WTC11 (cell line): ENCODE data around the gene KRI1. TPM values are rescaled to one million over a fixed set of nuclear protein-coding genes. Genes with fewer than 3 reads are reported as not detected.
A peak's percentile ranks its signal among the peaks of the same experiment; 100 is the strongest.

Experiments
- ATAC-seq: fragments of 200-7000 bp; cut with Tn5 transposase; 2 replicates; pipeline ENCODE4 v1.10.0; 2021; ENCODE audit warnings: mild to moderate bottlenecking, moderate library complexity
- CTCF ChIA-PET: fragments of 300-600 bp; sonication (Branson Sonifier 250); formaldehyde crosslinking; loops from one replicate; lab custom pipeline; 2021; ENCODE audit warnings: antibody characterized with exemption; lab: Charles Lee
- POLR2A ChIA-PET: fragments of 350-600 bp; sonication (Branson Sonifier 250); formaldehyde crosslinking; loops from one replicate; lab custom pipeline; 2021; ENCODE audit warnings: antibody characterized with exemption; lab: Charles Lee
- DNase-seq: peaks from one replicate; pipeline ENCODE4 v3.0.0; 2021; ENCODE audit warnings: low spot score
- H3K27ac Mint-ChIP-seq: 2 replicates; pipeline ENCODE4 v1.8.0; 2021; ENCODE audit warnings: mixed read lengths
- H3K27me3 Mint-ChIP-seq: 2 replicates; pipeline ENCODE4 v1.8.0; 2021; ENCODE audit warnings: low read depth, mild to moderate bottlenecking, moderate library complexity, mixed read lengths
- H3K36me3 Mint-ChIP-seq: 2 replicates; pipeline ENCODE4 v1.8.0; 2021; ENCODE audit warnings: mixed read lengths
- H3K4me1 Mint-ChIP-seq: 2 replicates; pipeline ENCODE4 v1.8.0; 2022; ENCODE audit warnings: mixed read lengths
- H3K4me3 Mint-ChIP-seq: 2 replicates; pipeline ENCODE4 v1.8.0; 2021; ENCODE audit warnings: mild to moderate bottlenecking, moderate library complexity, mixed read lengths
- H3K9me3 Mint-ChIP-seq: 2 replicates; pipeline ENCODE4 v1.8.0; 2021; ENCODE audit warnings: mixed read lengths
- ARID4B ChIP-seq: sonication (generic); formaldehyde crosslinking; IDR thresholded peaks from 2 replicates; pipeline ENCODE4 v1.8.0; 2023; ENCODE audit warnings: missing genetic modification reagents, mild to moderate bottlenecking, borderline replicate concordance
- CREM ChIP-seq: sonication (generic); formaldehyde crosslinking; IDR thresholded peaks from 2 replicates; pipeline ENCODE4 v1.8.1; 2022; ENCODE audit warnings: mild to moderate bottlenecking, missing genetic modification reagents, moderate library complexity
- CTCF ChIP-seq: fragments of 200-600 bp; IDR thresholded peaks from 2 replicates; pipeline ENCODE4 v1.8.0; 2022; ENCODE audit warnings: antibody characterized with exemption
- HMGA2 ChIP-seq: fragments of 250-450 bp; sonication (Bioruptor Pico); IDR thresholded peaks from 2 replicates; pipeline ENCODE4 v1.4.0; 2021; ENCODE audit warnings: mild to moderate bottlenecking, moderate library complexity
- JAZF1 ChIP-seq: fragments of 250-450 bp; sonication (Bioruptor Pico); IDR thresholded peaks from 2 replicates; pipeline ENCODE4 v1.9.0; 2021; ENCODE audit warnings: moderate library complexity, mild to moderate bottlenecking, inconsistent platforms
- SMAD3 ChIP-seq: sonication (generic); formaldehyde crosslinking; IDR thresholded peaks from 2 replicates; pipeline ENCODE4 v1.8.0; 2022; ENCODE audit warnings: missing genetic modification reagents, mild to moderate bottlenecking, borderline replicate concordance
- SOX15 ChIP-seq: fragments of 250-450 bp; sonication (Bioruptor Pico); IDR thresholded peaks from 2 replicates; pipeline ENCODE4 v1.9.0; 2021; ENCODE audit warnings: mild to moderate bottlenecking
- ZNF396 ChIP-seq: fragments of 250-450 bp; sonication (Bioruptor Pico); IDR thresholded peaks from 2 replicates; pipeline ENCODE4 v1.8.0; 2021; ENCODE audit warnings: mild to moderate bottlenecking, moderate library complexity, borderline replicate concordance
- total RNA-seq: library from RNA; stranded (reverse); gene quantifications from 3 replicates; pipeline ENCODE4 v1.2.3, GENCODE V29; 2021
- TF ChIP-seq, protein P1 (sequence below): sonication (generic); formaldehyde crosslinking; conservative IDR thresholded peaks from 2 replicates; pipeline ENCODE4 v1.8.1; 2022; ENCODE audit warnings: mild to moderate bottlenecking, missing genetic modification reagents
- TF ChIP-seq, protein P2 (sequence below): sonication (generic); formaldehyde crosslinking; IDR thresholded peaks from 2 replicates; pipeline ENCODE4 v1.8.0; 2022; ENCODE audit warnings: mild to moderate bottlenecking, missing genetic modification reagents
- TF ChIP-seq, protein P3 (sequence below): sonication (generic); formaldehyde crosslinking; IDR thresholded peaks from 2 replicates; pipeline ENCODE4 v1.8.0; 2022; ENCODE audit warnings: mild to moderate bottlenecking, missing genetic modification reagents
- TF ChIP-seq, protein P4 (sequence below): sonication (generic); formaldehyde crosslinking; IDR thresholded peaks from 2 replicates; pipeline ENCODE4 v1.8.1; 2023; ENCODE audit warnings: mild to moderate bottlenecking, missing genetic modification reagents, moderate library complexity
- TF ChIP-seq, protein P5 (sequence below): sonication (generic); formaldehyde crosslinking; IDR thresholded peaks from 2 replicates; pipeline ENCODE4 v1.8.1; 2022; ENCODE audit warnings: low read depth, missing genetic modification reagents, borderline replicate concordance
- TF ChIP-seq, protein P6 (sequence below): fragments of 250-450 bp; sonication (Bioruptor Pico); IDR thresholded peaks from 2 replicates; pipeline ENCODE4 v1.9.0; 2021; ENCODE audit warnings: mild to moderate bottlenecking, borderline replicate concordance
- TF ChIP-seq, protein P7 (sequence below): sonication (generic); formaldehyde crosslinking; IDR thresholded peaks from 2 replicates; pipeline ENCODE4 v1.8.1; 2023; ENCODE audit warnings: mild to moderate bottlenecking, missing genetic modification reagents, moderate library complexity
- TF ChIP-seq, protein P8 (sequence below): sonication (generic); formaldehyde crosslinking; IDR thresholded peaks from 2 replicates; pipeline ENCODE4 v1.8.0; 2022; ENCODE audit warnings: mild to moderate bottlenecking, missing genetic modification reagents

The KRI1 gene
- total RNA-seq, 1 experiment from 2014 or later: 43.6 TPM

DNA sequence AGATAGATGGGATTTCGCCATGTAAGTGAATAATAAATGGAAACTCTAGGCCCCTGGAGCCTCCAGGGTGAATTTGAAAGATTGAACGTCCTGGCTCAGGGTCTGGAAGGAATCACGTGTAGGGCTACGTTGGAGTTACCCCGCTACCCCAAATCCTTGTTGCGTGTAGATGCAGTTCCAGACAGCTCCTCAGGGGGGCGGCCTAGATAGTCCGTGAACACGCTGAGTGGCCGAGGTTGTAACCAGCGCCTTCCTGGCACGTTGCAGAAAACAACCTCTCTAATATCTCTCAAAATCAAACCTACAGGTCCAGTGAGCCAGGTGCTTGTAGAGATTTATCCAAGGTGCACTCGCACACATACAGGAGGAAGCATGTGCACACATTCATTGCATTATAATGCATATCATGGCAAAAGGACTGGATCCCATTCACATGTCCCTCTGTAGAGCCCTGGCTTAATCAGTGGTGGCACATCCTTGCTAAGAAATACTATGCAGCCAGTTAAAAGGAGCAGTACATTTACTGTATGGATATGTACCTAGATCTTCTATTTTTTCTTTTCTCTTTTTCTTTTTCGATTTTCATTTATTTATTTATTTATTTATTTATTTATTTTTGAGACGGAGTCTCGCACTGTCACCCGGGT is 60.1 kb downstream of the KRI1 start:
- H3K27ac Mint-ChIP-seq: peak overlapping the region; percentile 46; the same call in 1 of the 2 replicates
- ATAC-seq (peak; percentile 53), DNase-seq (peak; percentile 90)
- 0 out of 2 replicates have a peak, but pooled peaks cover 4% of the 10 kb centered on the region for H3K27me3 Mint-ChIP-seq
- peaks cover 13% of the 10 kb centered on the region for H3K4me1 Mint-ChIP-seq
- CTCF ChIA-PET: interaction anchor here (0.5 to 4.1 kb wide), 23 partner anchors 9 to 376 kb away, joined by 3 to 23 read pairs (median 4); partner anchors contain the start of genes CDKN2D, DNM2, KRI1 and S1PR5
- 0 out of 2 replicates have a peak overlapping the region, but pooled peaks have one; percentile 2 for H3K4me3 Mint-ChIP-seq
- no peaks in the 10 kb centered on the region for H3K36me3 Mint-ChIP-seq
- 0 out of 2 replicates have a peak, but pooled peaks cover 3% of the 10 kb centered on the region for H3K9me3 Mint-ChIP-seq
- POLR2A ChIA-PET: interaction anchor here (0.7 kb wide), 1 partner anchor 584 kb away, joined by 6 read pairs; no protein-coding TSS in a partner anchor
- TF ChIP-seq, protein P1, sequence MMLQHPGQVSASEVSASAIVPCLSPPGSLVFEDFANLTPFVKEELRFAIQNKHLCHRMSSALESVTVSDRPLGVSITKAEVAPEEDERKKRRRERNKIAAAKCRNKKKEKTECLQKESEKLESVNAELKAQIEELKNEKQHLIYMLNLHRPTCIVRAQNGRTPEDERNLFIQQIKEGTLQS (CRISPR knock-in tag): no peak
- TF ChIP-seq ZNF396 (CRISPR knock-in tag): no peak
- TF ChIP-seq, protein P2, sequence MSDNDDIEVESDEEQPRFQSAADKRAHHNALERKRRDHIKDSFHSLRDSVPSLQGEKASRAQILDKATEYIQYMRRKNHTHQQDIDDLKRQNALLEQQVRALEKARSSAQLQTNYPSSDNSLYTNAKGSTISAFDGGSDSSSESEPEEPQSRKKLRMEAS (CRISPR knock-in tag): peak; percentile 47; the same call in 1 of the 2 replicates
- TF ChIP-seq, protein P3, sequence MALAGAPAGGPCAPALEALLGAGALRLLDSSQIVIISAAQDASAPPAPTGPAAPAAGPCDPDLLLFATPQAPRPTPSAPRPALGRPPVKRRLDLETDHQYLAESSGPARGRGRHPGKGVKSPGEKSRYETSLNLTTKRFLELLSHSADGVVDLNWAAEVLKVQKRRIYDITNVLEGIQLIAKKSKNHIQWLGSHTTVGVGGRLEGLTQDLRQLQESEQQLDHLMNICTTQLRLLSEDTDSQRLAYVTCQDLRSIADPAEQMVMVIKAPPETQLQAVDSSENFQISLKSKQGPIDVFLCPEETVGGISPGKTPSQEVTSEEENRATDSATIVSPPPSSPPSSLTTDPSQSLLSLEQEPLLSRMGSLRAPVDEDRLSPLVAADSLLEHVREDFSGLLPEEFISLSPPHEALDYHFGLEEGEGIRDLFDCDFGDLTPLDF (CRISPR knock-in tag): no peak
- TF ChIP-seq HMGA2: no peak
- TF ChIP-seq, protein P4, sequence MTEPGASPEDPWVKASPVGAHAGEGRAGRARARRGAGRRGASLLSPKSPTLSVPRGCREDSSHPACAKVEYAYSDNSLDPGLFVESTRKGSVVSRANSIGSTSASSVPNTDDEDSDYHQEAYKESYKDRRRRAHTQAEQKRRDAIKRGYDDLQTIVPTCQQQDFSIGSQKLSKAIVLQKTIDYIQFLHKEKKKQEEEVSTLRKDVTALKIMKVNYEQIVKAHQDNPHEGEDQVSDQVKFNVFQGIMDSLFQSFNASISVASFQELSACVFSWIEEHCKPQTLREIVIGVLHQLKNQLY: no peak
- TF ChIP-seq, protein P5, sequence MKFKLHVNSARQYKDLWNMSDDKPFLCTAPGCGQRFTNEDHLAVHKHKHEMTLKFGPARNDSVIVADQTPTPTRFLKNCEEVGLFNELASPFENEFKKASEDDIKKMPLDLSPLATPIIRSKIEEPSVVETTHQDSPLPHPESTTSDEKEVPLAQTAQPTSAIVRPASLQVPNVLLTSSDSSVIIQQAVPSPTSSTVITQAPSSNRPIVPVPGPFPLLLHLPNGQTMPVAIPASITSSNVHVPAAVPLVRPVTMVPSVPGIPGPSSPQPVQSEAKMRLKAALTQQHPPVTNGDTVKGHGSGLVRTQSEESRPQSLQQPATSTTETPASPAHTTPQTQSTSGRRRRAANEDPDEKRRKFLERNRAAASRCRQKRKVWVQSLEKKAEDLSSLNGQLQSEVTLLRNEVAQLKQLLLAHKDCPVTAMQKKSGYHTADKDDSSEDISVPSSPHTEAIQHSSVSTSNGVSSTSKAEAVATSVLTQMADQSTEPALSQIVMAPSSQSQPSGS (CRISPR knock-in tag): no peak
- TF ChIP-seq JAZF1 (CRISPR knock-in tag): no peak
- TF ChIP-seq SMAD3 (CRISPR knock-in tag): no peak
- TF ChIP-seq, protein P6, sequence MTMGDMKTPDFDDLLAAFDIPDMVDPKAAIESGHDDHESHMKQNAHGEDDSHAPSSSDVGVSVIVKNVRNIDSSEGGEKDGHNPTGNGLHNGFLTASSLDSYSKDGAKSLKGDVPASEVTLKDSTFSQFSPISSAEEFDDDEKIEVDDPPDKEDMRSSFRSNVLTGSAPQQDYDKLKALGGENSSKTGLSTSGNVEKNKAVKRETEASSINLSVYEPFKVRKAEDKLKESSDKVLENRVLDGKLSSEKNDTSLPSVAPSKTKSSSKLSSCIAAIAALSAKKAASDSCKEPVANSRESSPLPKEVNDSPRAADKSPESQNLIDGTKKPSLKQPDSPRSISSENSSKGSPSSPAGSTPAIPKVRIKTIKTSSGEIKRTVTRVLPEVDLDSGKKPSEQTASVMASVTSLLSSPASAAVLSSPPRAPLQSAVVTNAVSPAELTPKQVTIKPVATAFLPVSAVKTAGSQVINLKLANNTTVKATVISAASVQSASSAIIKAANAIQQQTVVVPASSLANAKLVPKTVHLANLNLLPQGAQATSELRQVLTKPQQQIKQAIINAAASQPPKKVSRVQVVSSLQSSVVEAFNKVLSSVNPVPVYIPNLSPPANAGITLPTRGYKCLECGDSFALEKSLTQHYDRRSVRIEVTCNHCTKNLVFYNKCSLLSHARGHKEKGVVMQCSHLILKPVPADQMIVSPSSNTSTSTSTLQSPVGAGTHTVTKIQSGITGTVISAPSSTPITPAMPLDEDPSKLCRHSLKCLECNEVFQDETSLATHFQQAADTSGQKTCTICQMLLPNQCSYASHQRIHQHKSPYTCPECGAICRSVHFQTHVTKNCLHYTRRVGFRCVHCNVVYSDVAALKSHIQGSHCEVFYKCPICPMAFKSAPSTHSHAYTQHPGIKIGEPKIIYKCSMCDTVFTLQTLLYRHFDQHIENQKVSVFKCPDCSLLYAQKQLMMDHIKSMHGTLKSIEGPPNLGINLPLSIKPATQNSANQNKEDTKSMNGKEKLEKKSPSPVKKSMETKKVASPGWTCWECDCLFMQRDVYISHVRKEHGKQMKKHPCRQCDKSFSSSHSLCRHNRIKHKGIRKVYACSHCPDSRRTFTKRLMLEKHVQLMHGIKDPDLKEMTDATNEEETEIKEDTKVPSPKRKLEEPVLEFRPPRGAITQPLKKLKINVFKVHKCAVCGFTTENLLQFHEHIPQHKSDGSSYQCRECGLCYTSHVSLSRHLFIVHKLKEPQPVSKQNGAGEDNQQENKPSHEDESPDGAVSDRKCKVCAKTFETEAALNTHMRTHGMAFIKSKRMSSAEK (CRISPR knock-in tag): no peak
- TF ChIP-seq ARID4B (CRISPR knock-in tag): 0 out of 2 replicates have a peak, but pooled peaks have one; percentile 31
- TF ChIP-seq, protein P7, sequence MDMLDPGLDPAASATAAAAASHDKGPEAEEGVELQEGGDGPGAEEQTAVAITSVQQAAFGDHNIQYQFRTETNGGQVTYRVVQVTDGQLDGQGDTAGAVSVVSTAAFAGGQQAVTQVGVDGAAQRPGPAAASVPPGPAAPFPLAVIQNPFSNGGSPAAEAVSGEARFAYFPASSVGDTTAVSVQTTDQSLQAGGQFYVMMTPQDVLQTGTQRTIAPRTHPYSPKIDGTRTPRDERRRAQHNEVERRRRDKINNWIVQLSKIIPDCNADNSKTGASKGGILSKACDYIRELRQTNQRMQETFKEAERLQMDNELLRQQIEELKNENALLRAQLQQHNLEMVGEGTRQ (CRISPR knock-in tag): peak; percentile 69
- TF ChIP-seq CTCF: peak; percentile 90
- TF ChIP-seq, protein P8, sequence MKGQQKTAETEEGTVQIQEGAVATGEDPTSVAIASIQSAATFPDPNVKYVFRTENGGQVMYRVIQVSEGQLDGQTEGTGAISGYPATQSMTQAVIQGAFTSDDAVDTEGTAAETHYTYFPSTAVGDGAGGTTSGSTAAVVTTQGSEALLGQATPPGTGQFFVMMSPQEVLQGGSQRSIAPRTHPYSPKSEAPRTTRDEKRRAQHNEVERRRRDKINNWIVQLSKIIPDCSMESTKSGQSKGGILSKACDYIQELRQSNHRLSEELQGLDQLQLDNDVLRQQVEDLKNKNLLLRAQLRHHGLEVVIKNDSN (CRISPR knock-in tag): peak; percentile 74
- no peak for TF ChIP-seq CREM (CRISPR knock-in tag)
- no peak for TF ChIP-seq SOX15 (CRISPR knock-in tag)
